ENCODE data around the gene CD164L2. TPM values are rescaled to one million over a fixed set of nuclear protein-coding genes. Genes with fewer than 3 reads are reported as not detected.

Gene CD164L2
- total RNA-seq, 1 donor from 2014 or later, result 0.16 TPM

DNA sequence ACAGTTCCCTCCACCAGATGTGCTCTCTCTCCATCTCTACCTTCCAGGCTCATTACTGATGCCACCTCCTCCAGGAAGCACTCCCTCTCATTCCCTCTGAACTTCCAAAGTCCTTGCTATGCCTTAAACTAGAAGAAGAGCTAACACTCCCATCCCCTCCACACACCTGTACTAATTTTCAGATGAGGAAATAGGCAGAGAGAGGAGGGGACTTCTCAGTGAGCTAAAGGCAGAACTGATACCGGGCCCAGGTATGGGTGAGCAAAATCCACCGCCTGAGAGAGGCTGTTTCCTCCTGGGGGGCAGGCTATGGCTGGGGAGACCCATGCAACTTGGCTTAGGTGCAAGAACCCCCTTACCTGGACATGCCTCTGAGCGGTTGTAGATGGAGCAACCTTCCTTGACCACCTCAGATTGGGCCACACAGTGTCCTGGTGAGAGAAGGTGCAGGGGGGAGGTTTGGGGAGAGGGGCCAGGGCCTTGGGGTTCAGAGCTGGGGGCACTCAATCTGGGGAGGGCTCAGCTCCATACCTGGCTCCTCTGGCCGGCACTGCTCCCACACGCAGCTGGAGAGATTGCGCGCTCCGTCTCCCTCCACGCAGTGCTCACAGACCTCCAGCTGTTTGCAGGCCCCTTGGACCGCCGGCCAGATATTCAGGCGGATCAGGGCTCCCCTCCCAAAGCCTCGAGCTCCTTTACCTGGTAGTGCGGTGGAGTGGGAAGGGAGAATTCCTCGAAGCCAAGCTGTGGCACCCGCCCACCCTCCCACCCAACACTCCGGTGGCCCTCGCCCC, 967 bp downstream of the CD164L2 start:
- no peak for DNase-seq

DNA sequence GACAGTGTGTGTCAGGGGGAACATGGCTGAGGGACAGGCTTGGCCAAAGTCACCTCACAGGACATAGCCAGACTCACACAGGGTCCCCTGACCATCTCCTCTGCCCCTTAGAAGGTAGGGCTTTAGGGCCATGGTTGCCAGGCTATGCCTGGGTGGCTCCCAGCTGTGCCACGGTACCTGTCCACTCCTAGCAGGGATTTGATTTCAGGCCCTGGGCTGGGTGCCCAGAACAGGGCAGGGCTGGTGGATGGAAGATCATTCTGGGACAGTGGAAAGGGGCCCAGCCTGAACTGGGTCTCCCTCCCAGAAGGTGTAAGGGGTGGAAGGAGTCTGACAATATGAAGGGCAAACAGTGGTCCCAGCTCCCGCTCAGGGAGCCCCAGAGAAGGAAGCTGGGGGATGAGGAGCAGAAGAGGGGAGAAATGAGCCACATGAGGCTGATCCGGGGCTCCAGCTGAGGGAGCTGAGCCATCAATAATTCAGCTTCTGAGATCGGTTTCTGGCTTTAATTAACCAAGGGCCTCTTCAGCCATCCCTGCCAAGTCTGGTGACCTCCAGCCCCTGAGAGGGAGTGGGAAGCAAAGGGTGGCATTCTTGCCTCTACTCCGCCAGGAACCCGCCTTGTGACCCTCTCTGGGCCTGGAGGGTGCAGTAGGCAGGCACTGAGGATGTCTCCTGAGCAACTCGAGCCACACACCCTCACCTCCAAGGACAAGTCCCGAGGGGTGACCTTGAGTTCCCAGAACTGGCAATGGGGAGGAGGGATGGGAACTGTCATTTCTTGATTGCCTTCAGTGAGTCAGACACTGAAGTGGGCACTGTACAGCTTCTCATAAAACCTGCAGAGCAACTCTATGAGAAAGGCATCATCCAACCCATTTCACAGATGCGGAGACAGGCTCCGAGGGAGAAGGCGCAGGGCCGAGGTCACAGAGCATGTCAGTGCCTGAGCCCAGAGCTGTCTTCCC, 2.1 kb downstream of the CD164L2 start:
- TF ChIP-seq, protein P1, sequence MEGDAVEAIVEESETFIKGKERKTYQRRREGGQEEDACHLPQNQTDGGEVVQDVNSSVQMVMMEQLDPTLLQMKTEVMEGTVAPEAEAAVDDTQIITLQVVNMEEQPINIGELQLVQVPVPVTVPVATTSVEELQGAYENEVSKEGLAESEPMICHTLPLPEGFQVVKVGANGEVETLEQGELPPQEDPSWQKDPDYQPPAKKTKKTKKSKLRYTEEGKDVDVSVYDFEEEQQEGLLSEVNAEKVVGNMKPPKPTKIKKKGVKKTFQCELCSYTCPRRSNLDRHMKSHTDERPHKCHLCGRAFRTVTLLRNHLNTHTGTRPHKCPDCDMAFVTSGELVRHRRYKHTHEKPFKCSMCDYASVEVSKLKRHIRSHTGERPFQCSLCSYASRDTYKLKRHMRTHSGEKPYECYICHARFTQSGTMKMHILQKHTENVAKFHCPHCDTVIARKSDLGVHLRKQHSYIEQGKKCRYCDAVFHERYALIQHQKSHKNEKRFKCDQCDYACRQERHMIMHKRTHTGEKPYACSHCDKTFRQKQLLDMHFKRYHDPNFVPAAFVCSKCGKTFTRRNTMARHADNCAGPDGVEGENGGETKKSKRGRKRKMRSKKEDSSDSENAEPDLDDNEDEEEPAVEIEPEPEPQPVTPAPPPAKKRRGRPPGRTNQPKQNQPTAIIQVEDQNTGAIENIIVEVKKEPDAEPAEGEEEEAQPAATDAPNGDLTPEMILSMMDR (IDR thresholded peaks at IDR 0.05), result no peak
- H3K4me3 Mint-ChIP-seq, result no peak overlapping the region

More for the DNA sequence above, 967 bp downstream of the CD164L2 start:
- no peak overlapping the region for H3K4me3 Mint-ChIP-seq
- H3K4me1 Mint-ChIP-seq, result peaks cover 6% of the 10 kb centered on the region
- no peaks in the 10 kb centered on the region for H3K9me3 Mint-ChIP-seq
- CTCF ChIA-PET, result interaction anchor here (0.7 to 11.1 kb wide), 4 partner anchors 13 to 82 kb away, joined by 4 to 171 read pairs (median 11); no protein-coding TSS in a partner anchor
- TF ChIP-seq, protein P1 (IDR thresholded peaks at IDR 0.05), result no peak
- H3K27me3 Mint-ChIP-seq, result peaks cover 2% of the 10 kb centered on the region
- no peak overlapping the region for H3K27ac Mint-ChIP-seq
- peak; percentile 66 for ATAC-seq (ENCODE audit: low read depth)
- POLR2A ChIA-PET, result interaction anchor here (0.5 to 1.3 kb wide), 6 partner anchors 12 to 89 kb away, joined by 3 to 6 read pairs (median 4); no protein-coding TSS in a partner anchor
- intact Hi-C loops (cut with micrococcal nuclease), result no loop called here
- H3K36me3 Mint-ChIP-seq (ENCODE audit: low read depth), result no peaks in the 10 kb centered on the region

DNA sequence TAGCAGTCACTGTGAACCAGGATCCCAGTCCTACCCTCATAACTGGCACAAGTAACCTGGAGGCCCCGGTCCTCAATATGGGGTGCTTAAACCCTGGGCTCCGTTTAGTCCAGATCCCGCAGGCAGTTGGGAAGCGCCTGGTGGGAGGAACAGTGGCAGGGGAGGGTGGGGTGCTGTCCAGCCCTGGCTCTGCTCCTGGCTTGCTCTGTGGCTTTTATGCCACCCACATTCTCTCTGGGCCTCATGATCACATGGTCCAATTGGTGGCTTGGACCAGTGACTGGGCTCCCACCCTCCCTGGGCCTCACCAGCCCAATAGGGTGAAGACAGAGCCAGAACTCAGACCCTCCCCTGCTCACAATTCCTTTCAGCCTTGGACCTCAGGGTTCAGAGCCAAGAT, 2.9 kb downstream of the CD164L2 start:
- ChIA-PET POLR2A (no interaction called here), CTCF (interaction anchor here (4.5 kb wide), 1 partner anchor 23 kb away, joined by 18 read pairs; no protein-coding TSS in a partner anchor)
- DNase-seq (no peak), ATAC-seq (ENCODE audit: low read depth) (no peak)
- H3K36me3 Mint-ChIP-seq (ENCODE audit: low read depth), result no peaks in the 10 kb centered on the region
- H3K27ac Mint-ChIP-seq, result no peak overlapping the region
- TF ChIP-seq, protein P1 (IDR thresholded peaks at IDR 0.05), result no peak
- no peak overlapping the region for H3K4me3 Mint-ChIP-seq
- peaks cover 2% of the 10 kb centered on the region for H3K27me3 Mint-ChIP-seq
- H3K4me1 Mint-ChIP-seq, result peaks cover 6% of the 10 kb centered on the region
- intact Hi-C loops (cut with micrococcal nuclease), result no loop called here
- H3K9me3 Mint-ChIP-seq, result no peaks in the 10 kb centered on the region

More for the DNA sequence above, 2.1 kb downstream of the CD164L2 start:
- Mint-ChIP-seq H3K27ac (no peak overlapping the region), H3K9me3 (no peaks in the 10 kb centered on the region), H3K4me1 (peaks cover 6% of the 10 kb centered on the region), H3K27me3 (peaks cover 2% of the 10 kb centered on the region), H3K36me3 (ENCODE audit: low read depth) (no peaks in the 10 kb centered on the region)
- POLR2A ChIA-PET, result interaction anchor here (0.5 to 0.6 kb wide), 4 partner anchors 11 to 88 kb away, joined by 3 to 6 read pairs (median 4); no protein-coding TSS in a partner anchor
- no peak for ATAC-seq (ENCODE audit: low read depth)
- intact Hi-C loops (cut with micrococcal nuclease), result no loop called here
- no peak for DNase-seq
- CTCF ChIA-PET, result interaction anchor here (1.2 to 11.1 kb wide), 4 partner anchors 14 to 81 kb away, joined by 4 to 171 read pairs (median 11); no protein-coding TSS in a partner anchor

DNA sequence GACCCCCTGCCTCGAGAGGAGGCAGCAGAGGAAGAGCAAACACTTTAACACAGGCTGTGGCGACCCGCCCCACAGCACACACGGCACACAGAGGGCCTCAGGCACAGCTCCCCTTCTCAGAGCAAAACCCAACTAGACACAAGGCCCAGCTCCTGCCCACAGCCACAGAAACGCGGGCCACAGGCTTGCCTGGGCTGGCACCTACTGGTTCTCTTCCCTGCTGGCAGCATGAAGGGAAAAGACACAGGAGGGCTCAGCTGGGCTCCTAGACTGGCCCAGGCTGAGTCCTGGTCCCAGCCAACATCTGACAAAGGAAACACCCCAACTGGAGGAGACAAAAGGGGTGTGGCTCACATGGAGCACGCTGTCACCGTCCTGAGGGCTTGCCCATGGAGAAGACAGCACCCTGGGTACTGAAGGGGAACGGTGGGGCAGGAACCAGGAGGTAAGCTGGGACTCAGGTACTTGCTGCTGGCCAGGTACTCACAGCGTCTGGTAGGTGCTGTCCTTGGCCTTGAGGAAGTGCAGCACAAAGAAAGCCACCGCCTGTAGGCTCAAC, 3.5 kb downstream of the CD164L2 start:
- no peak overlapping the region for H3K27ac Mint-ChIP-seq
- no peak overlapping the region for H3K4me3 Mint-ChIP-seq
- H3K27me3 Mint-ChIP-seq, result peaks cover 2% of the 10 kb centered on the region
- no peaks in the 10 kb centered on the region for H3K36me3 Mint-ChIP-seq (ENCODE audit: low read depth)
- H3K9me3 Mint-ChIP-seq, result no peaks in the 10 kb centered on the region
- ATAC-seq (ENCODE audit: low read depth) (no peak), DNase-seq (no peak)
- ChIA-PET POLR2A (no interaction called here), CTCF (no interaction called here)
- intact Hi-C loops (cut with micrococcal nuclease), result no loop called here
- TF ChIP-seq, protein P1 (IDR thresholded peaks at IDR 0.05), result no peak
- H3K4me1 Mint-ChIP-seq, result peaks cover 6% of the 10 kb centered on the region

Data from activated B cell treated with CpG ODN at 0.5 μM for 24 hours (primary cell).